Suprapubic skin (tissue), 4 donors: ENCODE results near the gene SH3TC1. TPM values are rescaled to one million over a fixed set of nuclear protein-coding genes. Genes with fewer than 3 reads are reported as not detected.

Source experiments
- DNase-seq, 2 donors: peaks; one replicate each; pipeline ENCODE4 v3.0.0-alpha.2; 2019; ENCODE audit warnings: low spot score in 2 of 2
- H3K27ac ChIP-seq: fragments of 200-600 bp; sonication (generic); one replicate; pipeline ENCODE4 v1.5.1; 2019
- H3K27me3 ChIP-seq: fragments of 200-600 bp; sonication (generic); one replicate; pipeline ENCODE4 v1.5.1; 2019
- H3K36me3 ChIP-seq: fragments of 200-600 bp; sonication (generic); one replicate; pipeline ENCODE4 v1.5.1; 2019
- H3K4me1 ChIP-seq: fragments of 200-600 bp; sonication (generic); one replicate; pipeline ENCODE4 v1.5.1; 2019
- H3K4me3 ChIP-seq: fragments of 200-600 bp; sonication (generic); one replicate; pipeline ENCODE4 v1.5.1; 2019; ENCODE audit warnings: mild to moderate bottlenecking
- H3K9me3 ChIP-seq: fragments of 200-600 bp; sonication (generic); one replicate; pipeline ENCODE4 v1.5.1; 2019
- EP300 ChIP-seq: sonication (generic); formaldehyde crosslinking; IDR thresholded peaks from one replicate; pipeline ENCODE4 v1.6.1; 2017; ENCODE audit warnings: antibody characterized with exemption
- POLR2A ChIP-seq, 2 donors: fragments of 450-650 bp; IDR thresholded peaks; one replicate each; pipeline ENCODE4 v1.6.1; 2017; ENCODE audit warnings: antibody characterized with exemption in 2 of 2, mild to moderate bottlenecking in 2 of 2, moderate library complexity in 2 of 2
- POLR2AphosphoS5 ChIP-seq, 3 donors: sonication (generic); formaldehyde crosslinking; IDR thresholded peaks; one replicate each; pipeline ENCODE4 v1.6.1; 2017; ENCODE audit warnings: antibody characterized with exemption in 3 of 3
- WGBS: methylation state at CpG from one replicate; pipeline ENCODE4 v1.1.5; 2018; 5-methylcytosine and 5-hydroxymethylcytosine counted together
- total RNA-seq, 4 donors: library from RNA; depleted of rRNA; stranded (reverse); fragments of >200 nt; gene quantifications; one replicate each; pipeline ENCODE4 v1.1.0, GENCODE V29; 2016
- TF ChIP-seq, protein P1 (sequence below), 2 donors: fragments of 200-600 bp in 1 of 2; fragments of 450-650 bp in 1 of 2; sonication (generic) in 1 of 2; IDR thresholded peaks; one replicate each; pipeline ENCODE4 v1.5.1; 2016 to 2019; ENCODE audit warnings: antibody characterized with exemption in 2 of 2, mild to moderate bottlenecking in 1 of 2, moderate library complexity in 1 of 2

SH3TC1 gene
- total RNA-seq, 4 donors from 2014 or later: 6.3 to 15.1 (median 9.9) TPM

DNA sequence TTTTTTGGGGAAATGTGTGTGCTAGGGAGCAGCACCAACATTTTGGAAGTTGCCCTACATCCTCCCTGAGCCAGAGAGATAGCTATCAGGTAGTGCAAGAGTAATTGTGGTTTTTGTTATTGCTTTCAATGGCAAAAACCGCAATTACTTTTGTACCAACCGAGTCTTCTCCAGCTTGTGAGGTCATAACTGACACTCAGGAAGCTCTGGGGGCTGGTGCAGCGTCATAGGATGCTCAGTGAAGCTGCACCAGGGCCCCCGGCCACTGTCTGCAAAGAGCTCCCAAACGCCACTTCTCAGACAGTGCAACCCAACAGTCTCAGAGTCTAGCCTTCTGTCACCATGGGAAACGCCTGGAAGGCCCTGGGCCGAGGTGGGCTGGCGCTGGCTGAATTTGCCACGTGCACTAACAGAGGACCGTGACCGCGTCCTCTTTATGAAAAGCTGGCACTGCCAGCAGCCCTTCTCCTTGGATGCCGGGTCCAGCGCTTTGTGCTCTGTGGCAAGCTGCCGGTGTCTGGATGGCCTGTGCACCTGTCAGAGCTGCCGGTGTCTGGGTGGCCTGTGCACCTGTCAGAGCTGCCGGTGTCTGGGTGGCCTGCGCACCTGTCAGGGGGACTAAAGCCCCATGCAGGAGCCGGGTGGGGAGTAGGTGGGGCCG, 19.4 kb downstream of the SH3TC1 start:
- TF ChIP-seq EP300: no peak
- no peak for TF ChIP-seq POLR2A (IDR thresholded peaks at IDR 0.05)
- TF ChIP-seq POLR2AphosphoS5 (IDR thresholded peaks at IDR 0.05): no peak
- TF ChIP-seq, protein P1, sequence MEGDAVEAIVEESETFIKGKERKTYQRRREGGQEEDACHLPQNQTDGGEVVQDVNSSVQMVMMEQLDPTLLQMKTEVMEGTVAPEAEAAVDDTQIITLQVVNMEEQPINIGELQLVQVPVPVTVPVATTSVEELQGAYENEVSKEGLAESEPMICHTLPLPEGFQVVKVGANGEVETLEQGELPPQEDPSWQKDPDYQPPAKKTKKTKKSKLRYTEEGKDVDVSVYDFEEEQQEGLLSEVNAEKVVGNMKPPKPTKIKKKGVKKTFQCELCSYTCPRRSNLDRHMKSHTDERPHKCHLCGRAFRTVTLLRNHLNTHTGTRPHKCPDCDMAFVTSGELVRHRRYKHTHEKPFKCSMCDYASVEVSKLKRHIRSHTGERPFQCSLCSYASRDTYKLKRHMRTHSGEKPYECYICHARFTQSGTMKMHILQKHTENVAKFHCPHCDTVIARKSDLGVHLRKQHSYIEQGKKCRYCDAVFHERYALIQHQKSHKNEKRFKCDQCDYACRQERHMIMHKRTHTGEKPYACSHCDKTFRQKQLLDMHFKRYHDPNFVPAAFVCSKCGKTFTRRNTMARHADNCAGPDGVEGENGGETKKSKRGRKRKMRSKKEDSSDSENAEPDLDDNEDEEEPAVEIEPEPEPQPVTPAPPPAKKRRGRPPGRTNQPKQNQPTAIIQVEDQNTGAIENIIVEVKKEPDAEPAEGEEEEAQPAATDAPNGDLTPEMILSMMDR (IDR thresholded peaks at IDR 0.05): no peak
- H3K36me3 ChIP-seq: peaks cover 43% of the 10 kb centered on the region
- H3K9me3 ChIP-seq: no peaks in the 10 kb centered on the region
- no peak for DNase-seq
- no peak overlapping the region for H3K4me3 ChIP-seq
- H3K4me1 ChIP-seq: peaks cover 20% of the 10 kb centered on the region
- H3K27me3 ChIP-seq: no peaks in the 10 kb centered on the region
- WGBS: 80% methylated on average over 3 of the region's 20 CpGs
- H3K27ac ChIP-seq: no peak overlapping the region

DNA sequence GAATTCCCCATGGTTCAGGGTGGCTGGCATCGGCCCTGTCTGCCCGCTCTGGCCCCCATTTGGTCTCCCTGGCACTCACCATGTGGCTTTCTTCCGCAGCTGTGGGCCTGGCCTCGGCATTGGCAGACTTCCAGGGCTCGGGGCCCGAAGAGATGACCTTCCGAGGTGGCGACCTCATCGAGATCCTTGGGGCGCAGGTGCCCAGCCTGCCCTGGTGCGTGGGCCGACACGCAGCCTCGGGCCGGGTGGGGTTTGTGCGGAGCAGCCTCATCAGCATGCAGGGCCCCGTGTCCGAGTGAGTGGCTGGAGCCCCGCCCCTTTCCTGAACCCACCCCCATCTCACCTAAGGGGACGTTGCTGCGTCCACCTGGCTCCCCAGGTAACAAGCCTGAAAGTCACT, 20.1 kb downstream of the SH3TC1 start:
- Histone ChIP-seq H3K27me3 (no peaks in the 10 kb centered on the region), H3K4me3 (no peak overlapping the region), H3K9me3 (no peaks in the 10 kb centered on the region), H3K4me1 (peaks cover 20% of the 10 kb centered on the region), H3K36me3 (peaks cover 39% of the 10 kb centered on the region), H3K27ac (no peak overlapping the region)
- TF ChIP-seq POLR2A (IDR thresholded peaks at IDR 0.05): no peak
- TF ChIP-seq, protein P1 (IDR thresholded peaks at IDR 0.05): no peak
- no peak for DNase-seq
- WGBS: 71% methylated on average over 13 of the region's 21 CpGs

DNA sequence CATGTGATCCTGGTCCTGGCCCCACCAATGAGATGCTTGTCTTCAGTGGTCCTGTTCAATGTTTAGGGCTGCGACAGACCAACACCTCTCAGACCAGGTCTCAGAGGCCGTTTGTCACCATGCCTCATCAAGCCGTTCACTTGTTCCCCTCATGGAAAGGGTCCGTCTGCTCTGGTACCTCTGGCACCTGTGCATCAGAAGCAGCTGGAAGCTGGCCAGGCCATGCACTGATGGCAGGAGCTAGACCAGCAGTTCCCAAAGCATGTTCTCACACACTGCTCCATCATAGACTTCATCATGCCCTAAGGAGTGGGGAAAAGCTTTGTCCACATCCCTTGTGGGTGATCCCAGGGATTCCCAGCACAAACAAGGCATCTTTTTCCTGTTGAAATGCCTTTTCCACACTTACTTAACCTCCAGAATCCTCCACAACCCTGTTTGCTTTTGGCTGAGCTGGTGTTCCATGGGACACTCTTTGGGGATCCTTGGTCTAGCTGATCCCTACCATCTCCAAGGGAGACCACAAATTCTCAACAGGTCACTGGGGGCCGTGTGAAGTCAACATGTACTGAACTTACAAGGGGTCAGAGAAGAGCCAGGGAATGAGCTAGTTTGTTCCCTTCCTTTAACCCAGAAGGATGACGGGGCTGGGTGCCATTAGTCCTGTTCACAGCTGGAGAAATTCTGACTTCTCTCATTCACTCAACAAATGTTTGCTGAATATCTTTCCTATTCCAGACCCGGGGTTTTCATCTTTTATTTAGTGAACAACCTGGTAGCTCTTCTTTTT, 21.8 kb downstream of the SH3TC1 start:
- no peak overlapping the region for H3K4me3 ChIP-seq
- TF ChIP-seq POLR2AphosphoS5 (IDR thresholded peaks at IDR 0.05): no peak
- no peak for TF ChIP-seq EP300
- TF ChIP-seq, protein P1 (IDR thresholded peaks at IDR 0.05): no peak
- TF ChIP-seq POLR2A (IDR thresholded peaks at IDR 0.05): no peak
- H3K27me3 ChIP-seq: no peaks in the 10 kb centered on the region
- H3K9me3 ChIP-seq: no peaks in the 10 kb centered on the region
- no peak for DNase-seq
- H3K27ac ChIP-seq: peak overlapping the region; percentile 55
- peaks cover 31% of the 10 kb centered on the region for H3K36me3 ChIP-seq
- WGBS: 86% methylated on average over 5 of the region's 7 CpGs
- peaks cover 14% of the 10 kb centered on the region for H3K4me1 ChIP-seq

DNA sequence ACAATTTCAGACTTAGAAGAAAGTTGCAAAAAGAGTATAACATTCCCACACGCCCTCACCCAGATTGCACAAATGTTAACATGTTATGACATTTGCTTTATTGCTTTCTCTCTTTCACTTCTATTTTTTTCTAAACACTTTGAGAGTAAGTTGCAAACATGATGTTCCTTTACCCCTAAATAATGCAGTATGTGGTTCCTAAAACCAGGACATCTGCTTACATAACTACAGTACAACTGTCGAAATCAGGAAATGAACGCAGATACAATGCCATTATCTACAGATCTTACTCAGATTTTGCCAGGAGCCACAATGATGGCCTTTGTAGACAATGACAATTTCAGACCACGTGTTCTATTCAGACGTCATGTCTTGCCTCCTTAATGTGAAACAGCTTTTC, 22.4 kb downstream of the SH3TC1 start:
- H3K4me3 ChIP-seq: no peak overlapping the region
- no peaks in the 10 kb centered on the region for H3K9me3 ChIP-seq
- peaks cover 14% of the 10 kb centered on the region for H3K4me1 ChIP-seq
- H3K27me3 ChIP-seq: no peaks in the 10 kb centered on the region
- DNase-seq: no peak
- peaks cover 24% of the 10 kb centered on the region for H3K36me3 ChIP-seq
- H3K27ac ChIP-seq: no peak overlapping the region
- peak in 1 of 3 donors; percentile 38 for TF ChIP-seq POLR2AphosphoS5 (IDR thresholded peaks at IDR 0.05)
- TF ChIP-seq EP300: no peak
- 42% methylated on average over 5 of the region's 5 CpGs for WGBS

DNA sequence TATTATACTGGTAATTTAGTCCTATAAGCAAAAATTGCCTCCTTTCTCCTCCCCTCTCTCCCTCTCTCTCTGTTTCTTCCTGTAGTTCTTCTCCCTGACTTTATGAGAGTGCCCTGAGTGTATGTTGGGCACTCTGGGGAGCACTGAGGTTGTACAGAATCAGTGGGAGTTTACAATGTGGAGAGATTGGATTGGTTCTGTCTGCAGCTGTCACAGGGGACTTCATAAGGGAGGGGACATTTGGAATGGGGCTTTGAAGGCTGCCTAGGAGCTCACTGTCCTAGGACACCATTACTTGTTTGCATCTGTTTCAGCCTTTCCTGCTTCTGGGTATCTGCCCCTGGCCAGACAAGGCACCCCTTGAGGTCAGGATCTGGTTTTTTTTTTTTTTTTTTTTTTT, 22.9 kb downstream of the SH3TC1 start:
- Histone ChIP-seq H3K27ac (peak overlapping the region; percentile 56), H3K4me3 (no peak overlapping the region), H3K27me3 (no peaks in the 10 kb centered on the region), H3K9me3 (no peaks in the 10 kb centered on the region), H3K4me1 (peaks cover 14% of the 10 kb centered on the region), H3K36me3 (peaks cover 19% of the 10 kb centered on the region)
- no peak for DNase-seq
- TF ChIP-seq EP300 (no peak), POLR2A (IDR thresholded peaks at IDR 0.05) (no peak), POLR2AphosphoS5 (IDR thresholded peaks at IDR 0.05) (no peak)
- TF ChIP-seq, protein P1 (IDR thresholded peaks at IDR 0.05): no peak
